H1 (cell line): ENCODE results near the gene PCDHGA8. TPM values are rescaled to one million over a fixed set of nuclear protein-coding genes. Genes with fewer than 3 reads are reported as not detected.
"Not testable (repeated sequence)": the region's sequence is repeated elsewhere in the genome, so short reads cannot be mapped to it uniquely, and the experiment has no call there.

Source experiments
- CTCF ChIA-PET: fragments of 300-600 bp; sonication (Branson Sonifier 250); formaldehyde crosslinking; loops from one replicate; lab custom pipeline; 2021; ENCODE audit not compliant: partially characterized antibody; lab: Charles Lee
- POLR2A ChIA-PET: fragments of 300-600 bp; sonication (Branson Sonifier 250); formaldehyde crosslinking; loops from one replicate; lab custom pipeline; 2021; ENCODE audit warnings: inconsistent platforms; ENCODE audit not compliant: partially characterized antibody; lab: Charles Lee
- DNase-seq, 2 experiments: peaks; one replicate each; pipeline versions ENCODE4 v3.0.0 to v3.0.0-alpha.2; 2010 to 2022; ENCODE audit warnings: low spot score in 2 of 2, low read depth in 1 of 2, mixed read lengths in 1 of 2
- FAIRE-seq: peaks from 2 replicates; lab custom pipeline; 2011; peaks lifted over from hg19 to GRCh38; lab: Jason Lieb, UNC
- H2AFZ ChIP-seq: 2 replicates; pipeline ENCODE4 v1.8.1; 2012; ENCODE audit warnings: low read length, inconsistent platforms
- H2AK5ac ChIP-seq: 2 replicates; pipeline ENCODE4 v1.6.1; 2013; ENCODE audit warnings: low read depth, low read length
- H2BK120ac ChIP-seq: replicated peaks from 2 replicates; pipeline ENCODE3; 2013; ENCODE audit warnings: low read depth, low read length, inconsistent platforms
- H2BK12ac ChIP-seq: 2 replicates; pipeline ENCODE4 v1.6.1; 2013; ENCODE audit warnings: low read depth, low read length
- H2BK15ac ChIP-seq: 2 replicates; pipeline ENCODE4 v1.6.1; 2013; ENCODE audit warnings: low read length
- H2BK20ac ChIP-seq: 2 replicates; pipeline ENCODE4 v1.6.1; 2013; ENCODE audit warnings: low read length
- H2BK5ac ChIP-seq: 2 replicates; pipeline ENCODE4 v1.6.1; 2013; ENCODE audit warnings: low read depth, low read length
- H3K14ac ChIP-seq: 2 replicates; pipeline ENCODE4 v1.6.1; 2013; ENCODE audit warnings: inconsistent platforms; ENCODE audit not compliant: insufficient read length
- H3K18ac ChIP-seq: 2 replicates; pipeline ENCODE4 v1.6.1; 2013; ENCODE audit warnings: low read length; ENCODE audit errors: extremely low read depth
- H3K23ac ChIP-seq: 2 replicates; pipeline ENCODE4 v1.6.1; 2013; ENCODE audit warnings: inconsistent platforms; ENCODE audit not compliant: insufficient read length
- H3K23me2 ChIP-seq: 2 replicates; pipeline ENCODE4 v1.6.1; 2013; ENCODE audit warnings: low read depth, low read length
- H3K27ac ChIP-seq: 2 replicates; pipeline ENCODE4 v1.6.1; 2011; ENCODE audit warnings: low read depth, low read length, inconsistent platforms
- H3K27me3 ChIP-seq, 4 experiments: replicated peaks in 1 of 4; 1 replicate in 1 of 4; 2 replicates in 3 of 4; pipeline versions ENCODE4 v1.6.1 to v1.8.1; 2011 to 2013; ENCODE audit warnings: low read length in 3 of 4, mild to moderate bottlenecking in 3 of 4, inconsistent platforms in 2 of 4, mixed read lengths in 2 of 4, moderate library complexity in 1 of 4; ENCODE audit not compliant: control insufficient read depth in 3 of 4, insufficient read depth in 3 of 4; ENCODE audit errors: extremely low read depth in 1 of 4
- H3K36me3 ChIP-seq, 4 experiments: 2 replicates each; pipeline versions ENCODE4 v1.6.1 to v1.8.1; 2011 to 2013; ENCODE audit warnings: mild to moderate bottlenecking in 4 of 4, low read length in 3 of 4, moderate library complexity in 2 of 4, control low read depth in 1 of 4, inconsistent platforms in 1 of 4; ENCODE audit not compliant: insufficient read depth in 4 of 4, control insufficient read depth in 2 of 4
- H3K4ac ChIP-seq: replicated peaks from 2 replicates; pipeline ENCODE3; 2013; ENCODE audit warnings: low read length, low read depth, mixed read lengths, inconsistent platforms; ENCODE audit not compliant: insufficient read length
- H3K4me1 ChIP-seq, 4 experiments: replicated peaks in 1 of 4; 1 replicate in 1 of 4; 2 replicates in 3 of 4; pipeline versions ENCODE4 v1.6.1 to v1.8.1; 2011 to 2013; ENCODE audit warnings: low read length in 3 of 4, inconsistent platforms in 2 of 4, mixed read lengths in 1 of 4; ENCODE audit not compliant: insufficient read depth in 4 of 4, control insufficient read depth in 3 of 4
- H3K4me2 ChIP-seq, 2 experiments: 2 replicates each; pipeline versions ENCODE4 v1.6.1 to v1.8.1; 2011 to 2013; ENCODE audit warnings: low read depth in 2 of 2, low read length in 2 of 2, control low read depth in 1 of 2, inconsistent platforms in 1 of 2, mild to moderate bottlenecking in 1 of 2; ENCODE audit not compliant: insufficient read depth in 1 of 2
- H3K4me3 ChIP-seq, 4 experiments: fragments of 200-600, 300-600 bp in 1 of 4; sonication (generic), shearing (Covaris generic), sonication (Bioruptor Twin) in 1 of 4; 2 replicates each; pipeline versions ENCODE4 v1.5.1 to v1.8.1; 2011 to 2016; ENCODE audit warnings: low read length in 4 of 4, low read depth in 3 of 4, control low read depth in 2 of 4, inconsistent platforms in 2 of 4, mild to moderate bottlenecking in 2 of 4, mixed read lengths in 1 of 4, moderate library complexity in 1 of 4; ENCODE audit not compliant: insufficient read depth in 2 of 4; ENCODE audit errors: extremely low read depth in 1 of 4
- H3K56ac ChIP-seq: replicated peaks from 2 replicates; pipeline ENCODE3; 2013; ENCODE audit warnings: low read depth, mild to moderate bottlenecking, mixed read lengths, low read length, inconsistent platforms; ENCODE audit not compliant: insufficient read length
- H3K79me1 ChIP-seq: 2 replicates; pipeline ENCODE4 v1.6.1; 2013; ENCODE audit warnings: low read depth, low read length, control low read depth
- H3K79me2 ChIP-seq, 2 experiments: 2 replicates each; pipeline versions ENCODE4 v1.6.1 to v1.8.1; 2012 to 2013; ENCODE audit warnings: low read length in 2 of 2, mild to moderate bottlenecking in 2 of 2, inconsistent platforms in 1 of 2; ENCODE audit not compliant: insufficient read depth in 2 of 2, control insufficient read depth in 1 of 2
- H3K9ac ChIP-seq, 4 experiments: replicated peaks in 1 of 4; 1 replicate in 1 of 4; 2 replicates in 3 of 4; pipeline versions ENCODE4 v1.6.1 to v1.8.1; 2011 to 2013; ENCODE audit warnings: low read depth in 3 of 4, low read length in 3 of 4, control low read depth in 2 of 4, mild to moderate bottlenecking in 2 of 4, moderate library complexity in 2 of 4, inconsistent platforms in 1 of 4; ENCODE audit errors: extremely low read depth in 1 of 4
- H3K9me3 ChIP-seq, 2 experiments: 2 replicates each; pipeline versions ENCODE4 v1.6.1 to v1.8.1; 2012 to 2013; ENCODE audit warnings: mild to moderate bottlenecking in 2 of 2, moderate library complexity in 2 of 2, control low read depth in 1 of 2, inconsistent platforms in 1 of 2, low read depth in 1 of 2, low read length in 1 of 2, mixed read lengths in 1 of 2; ENCODE audit not compliant: insufficient read depth in 2 of 2
- H4K20me1 ChIP-seq, 2 experiments: replicated peaks in 1 of 2; 2 replicates each; pipeline versions ENCODE3 to v1.8.1; 2011 to 2013; ENCODE audit warnings: inconsistent platforms in 2 of 2, low read length in 2 of 2, mild to moderate bottlenecking in 1 of 2; ENCODE audit not compliant: insufficient read depth in 2 of 2, control insufficient read depth in 1 of 2
- H4K5ac ChIP-seq: 2 replicates; pipeline ENCODE4 v1.6.1; 2013; ENCODE audit warnings: low read length, low read depth, mixed read lengths, inconsistent platforms; ENCODE audit not compliant: insufficient read length
- H4K8ac ChIP-seq: 2 replicates; pipeline ENCODE4 v1.8.0; 2013; ENCODE audit warnings: mild to moderate bottlenecking, moderate library complexity, low read length, inconsistent platforms; ENCODE audit not compliant: insufficient read depth; ENCODE audit errors: extremely low read depth
- H4K91ac ChIP-seq: replicated peaks from 2 replicates; pipeline ENCODE3; 2013; ENCODE audit warnings: low read length, mixed read lengths, inconsistent platforms; ENCODE audit not compliant: insufficient read length
- WGBS, 2 experiments: shearing (Covaris generic) in 1 of 2; methylation state at CpG; one replicate each; pipeline versions ENCODE4 v1.1.6 to v1.1.7; 2013 to 2015; ENCODE audit warnings: low lambda C conversion rate in 2 of 2, mixed read lengths in 2 of 2, inconsistent platforms in 1 of 2, low coverage in 1 of 2, missing lambda C conversion rate in 1 of 2; ENCODE audit not compliant: insufficient replicate concordance in 2 of 2, insufficient coverage in 1 of 2, insufficient read length in 1 of 2; ENCODE audit errors: extremely low coverage in 1 of 2, missing lambda C conversion rate in 1 of 2; 5-methylcytosine and 5-hydroxymethylcytosine counted together
- polyA plus RNA-seq, 7 experiments: library from polyadenylated mRNA; depleted of rRNA in 3 of 7; stranded (reverse) in 5 of 7; unstranded in 2 of 7; fragments of >200 nt in 5 of 7; fragments of 200-250 nt in 2 of 7; gene quantifications; 1 replicate in 5 of 7; 2 replicates in 1 of 7; 4 replicates in 1 of 7; pipeline versions ENCODE4 v1.2.1 to v1.2.3, GENCODE V29; 2011 to 2013; ENCODE audit warnings: missing spikeins in 2 of 7, mixed read lengths in 2 of 7
- total RNA-seq: library from RNA; stranded (reverse); fragmentation: NEBNext Ultra II Directional; extraction: Animal tissue kit (Norgen Biotek cat#: 25700); gene quantifications from 2 replicates; pipeline ENCODE4 v1.2.1, GENCODE V29; 2021

Gene PCDHGA8
- total and polyA plus RNA-seq, 2 of the 8 experiments (the other 6 are each of a cell fraction or from before 2014, with no cell fraction given) = 0.79 to 1.4 TPM

GRCh38 chr5:141414548-141415274, 22.3 kb downstream of the PCDHGA8 start:
- FAIRE-seq, H3K23ac ChIP-seq, H4K91ac ChIP-seq, H3K36me3 ChIP-seq, H3K79me1 ChIP-seq, H2BK12ac ChIP-seq, H3K27ac ChIP-seq, H4K8ac ChIP-seq, H2BK5ac ChIP-seq, H3K18ac ChIP-seq, H2BK20ac ChIP-seq, H2BK15ac ChIP-seq, H3K9ac ChIP-seq, H3K4me2 ChIP-seq, DNase-seq, H2AK5ac ChIP-seq, H3K79me2 ChIP-seq, H2AFZ ChIP-seq, H3K4me3 ChIP-seq, H3K4me1 ChIP-seq, H4K5ac ChIP-seq, H3K23me2 ChIP-seq, H2BK120ac ChIP-seq, H3K4ac ChIP-seq, H3K14ac ChIP-seq, H3K56ac ChIP-seq, H4K20me1 ChIP-seq: not testable (repeated sequence)
- ChIA-PET CTCF (interaction anchor here (0.8 to 23.3 kb wide), 25 partner anchors 9 to 320 kb away, joined by 3 to 1236 read pairs (median 15); partner anchors contain the start of genes PCDHB14, PCDHB15, PCDHB16 and PCDHB2), POLR2A (interaction anchor here (1.2 to 2.7 kb wide), 3 partner anchors 64 to 170 kb away, joined by 3 to 9 read pairs (median 3); partner anchors contain the start of gene PCDHB15)
- WGBS, 2 experiments = 97% methylated on average over 24 of the region's 46 CpGs; no CpG with 5 or more reads in 1 of the 2 experiments
- Histone ChIP-seq H3K27me3 (peaks cover 0 to 12% (median 6%) of the 10 kb centered on the region in 4 experiments; a peak in 4 of 7 replicates), H3K9me3 (peaks cover 12 to 14% of the 10 kb centered on the region in 2 experiments)
